SK-N-SH treated with all-trans-retinoic acid at 6 μM for 48 hours (cell line): Measurements from ENCODE around the gene NFIA.

ENCODE experiments used
- ATAC-seq: fragments of 200-7000 bp; cut with Tn5 transposase; 3 replicates; pipeline ENCODE4 v1.9.1; 2020; ENCODE audit warnings: mild to moderate bottlenecking, moderate library complexity
- ARNTL ChIP-seq: fragments of 450-650 bp; formaldehyde crosslinking; IDR thresholded peaks from 2 replicates; pipeline ENCODE4 v1.5.0; 2020; ENCODE audit warnings: low read depth, mild to moderate bottlenecking, moderate library complexity, borderline replicate concordance
- BACH2 ChIP-seq: fragments of 250-450 bp; sonication (Bioruptor Pico); IDR thresholded peaks from 2 replicates; pipeline ENCODE4 v1.9.0; 2021; ENCODE audit warnings: mild to moderate bottlenecking, borderline replicate concordance
- CSDC2 ChIP-seq: fragments of 250-450 bp; sonication (Bioruptor Pico); IDR thresholded peaks from 2 replicates; pipeline ENCODE4 v1.5.0; 2020; ENCODE audit warnings: mild to moderate bottlenecking, moderate library complexity
- CSRNP3 ChIP-seq: fragments of 250-450 bp; sonication (Bioruptor Pico); IDR thresholded peaks from 2 replicates; pipeline ENCODE4 v1.5.1; 2021; ENCODE audit warnings: mild to moderate bottlenecking, moderate library complexity
- ESRRG ChIP-seq: fragments of 250-450 bp; sonication (Bioruptor Pico); IDR thresholded peaks from 2 replicates; pipeline ENCODE4 v1.6.1; 2021; ENCODE audit warnings: mild to moderate bottlenecking
- GLIS3 ChIP-seq: fragments of 250-450 bp; sonication (Bioruptor Pico); IDR thresholded peaks from 2 replicates; pipeline ENCODE4 v1.5.0; 2020; ENCODE audit warnings: mild to moderate bottlenecking, moderate library complexity
- ISL1 ChIP-seq: fragments of 250-450 bp; sonication (Bioruptor Pico); IDR thresholded peaks from 2 replicates; pipeline ENCODE4 v2.1.2; 2022; ENCODE audit warnings: mild to moderate bottlenecking, moderate library complexity
- OSR1 ChIP-seq: fragments of 250-450 bp; sonication (Bioruptor Pico); IDR thresholded peaks from 2 replicates; pipeline ENCODE4 v1.8.0; 2022; ENCODE audit warnings: moderate library complexity, mild to moderate bottlenecking, inconsistent platforms
- POU6F1 ChIP-seq: fragments of 250-450 bp; sonication (Bioruptor Pico); IDR thresholded peaks from 2 replicates; pipeline ENCODE4 v1.8.0; 2021; ENCODE audit warnings: low read depth, mild to moderate bottlenecking, moderate library complexity, borderline replicate concordance
- PPARA ChIP-seq: fragments of 250-450 bp; sonication (Bioruptor Pico); IDR thresholded peaks from 2 replicates; pipeline ENCODE4 v1.5.0; 2020; ENCODE audit warnings: mild to moderate bottlenecking, borderline replicate concordance
- RARB ChIP-seq: fragments of 250-450 bp; sonication (Bioruptor Pico); IDR thresholded peaks from 2 replicates; pipeline ENCODE4 v1.8.0; 2021; ENCODE audit warnings: mild to moderate bottlenecking, moderate library complexity
- SNAI2 ChIP-seq: fragments of 250-450 bp; sonication (Bioruptor Pico); IDR thresholded peaks from 2 replicates; pipeline ENCODE4 v1.5.0; 2020; ENCODE audit warnings: mild to moderate bottlenecking, moderate library complexity
- TCF4 ChIP-seq: fragments of 250-450 bp; sonication (Bioruptor Pico); IDR thresholded peaks from 2 replicates; pipeline ENCODE4 v1.8.0; 2021; ENCODE audit warnings: mild to moderate bottlenecking, moderate library complexity, borderline replicate concordance
- TOX ChIP-seq: fragments of 250-450 bp; sonication (Bioruptor Pico); IDR thresholded peaks from 2 replicates; pipeline ENCODE4 v1.8.0; 2021; ENCODE audit warnings: mild to moderate bottlenecking, moderate library complexity, borderline replicate concordance
- TSHZ2 ChIP-seq: fragments of 250-450 bp; sonication (Bioruptor Pico); IDR thresholded peaks from 2 replicates; pipeline ENCODE4 v1.5.0; 2020; ENCODE audit warnings: mild to moderate bottlenecking, moderate library complexity
- ZC3H10 ChIP-seq: fragments of 250-450 bp; sonication (Bioruptor Pico); IDR thresholded peaks from 2 replicates; pipeline ENCODE4 v1.5.1; 2021; ENCODE audit warnings: mild to moderate bottlenecking, moderate library complexity
- ZFP30 ChIP-seq: fragments of 450-650 bp; formaldehyde crosslinking; IDR thresholded peaks from 2 replicates; pipeline ENCODE4 v1.5.0; 2022; ENCODE audit warnings: mild to moderate bottlenecking, moderate library complexity
- ZNF565 ChIP-seq: fragments of 450-650 bp; formaldehyde crosslinking; conservative IDR thresholded peaks from 2 replicates; pipeline ENCODE4 v1.5.0; 2020; ENCODE audit warnings: low read depth, mild to moderate bottlenecking, moderate library complexity
- ZNF70 ChIP-seq: fragments of 450-650 bp; formaldehyde crosslinking; IDR thresholded peaks from 2 replicates; pipeline ENCODE4 v1.5.0; 2020; ENCODE audit warnings: mild to moderate bottlenecking, moderate library complexity
- TF ChIP-seq, protein P1 (sequence below): fragments of 250-450 bp; sonication (Bioruptor Pico); IDR thresholded peaks from 2 replicates; pipeline ENCODE4 v1.8.0; 2020; ENCODE audit warnings: mild to moderate bottlenecking, moderate library complexity, borderline replicate concordance
- TF ChIP-seq, protein P2 (sequence below): fragments of 250-450 bp; sonication (Bioruptor Pico); IDR thresholded peaks from 2 replicates; pipeline ENCODE4 v1.5.1; 2020; ENCODE audit warnings: low read depth, mild to moderate bottlenecking, moderate library complexity

The NFIA gene

DNA sequence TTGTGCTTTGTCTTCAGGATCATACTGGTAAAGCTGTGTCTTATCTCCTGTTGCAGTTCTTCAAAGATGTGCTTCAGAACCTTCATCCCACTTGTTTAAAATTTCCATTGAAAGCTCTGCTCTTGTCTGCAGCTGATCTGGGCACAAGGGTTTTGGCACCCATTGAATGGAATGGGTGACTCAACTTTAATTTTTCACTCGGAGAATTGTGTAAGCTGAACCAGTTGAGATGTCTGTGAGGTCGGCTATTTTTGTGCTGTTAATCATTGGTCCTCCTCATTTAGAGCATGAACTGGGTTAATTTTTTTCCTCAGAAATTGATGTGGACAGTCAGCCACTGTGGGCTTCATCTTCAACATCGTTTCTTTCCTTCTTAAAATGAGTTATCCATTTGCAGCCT is 390.5 kb downstream of the NFIA start:
- no peak for ATAC-seq
- TF ChIP-seq ISL1 (CRISPR knock-in tag) (no peak), BACH2 (CRISPR knock-in tag) (no peak), TSHZ2 (CRISPR knock-in tag) (no peak), SNAI2 (no peak), TCF4 (no peak), ZNF565 (CRISPR knock-in tag) (no peak), ZFP30 (CRISPR knock-in tag) (no peak), PPARA (no peak), OSR1 (no peak), ZNF70 (CRISPR knock-in tag) (no peak), CSRNP3 (CRISPR knock-in tag) (no peak)
- TF ChIP-seq, protein P1, sequence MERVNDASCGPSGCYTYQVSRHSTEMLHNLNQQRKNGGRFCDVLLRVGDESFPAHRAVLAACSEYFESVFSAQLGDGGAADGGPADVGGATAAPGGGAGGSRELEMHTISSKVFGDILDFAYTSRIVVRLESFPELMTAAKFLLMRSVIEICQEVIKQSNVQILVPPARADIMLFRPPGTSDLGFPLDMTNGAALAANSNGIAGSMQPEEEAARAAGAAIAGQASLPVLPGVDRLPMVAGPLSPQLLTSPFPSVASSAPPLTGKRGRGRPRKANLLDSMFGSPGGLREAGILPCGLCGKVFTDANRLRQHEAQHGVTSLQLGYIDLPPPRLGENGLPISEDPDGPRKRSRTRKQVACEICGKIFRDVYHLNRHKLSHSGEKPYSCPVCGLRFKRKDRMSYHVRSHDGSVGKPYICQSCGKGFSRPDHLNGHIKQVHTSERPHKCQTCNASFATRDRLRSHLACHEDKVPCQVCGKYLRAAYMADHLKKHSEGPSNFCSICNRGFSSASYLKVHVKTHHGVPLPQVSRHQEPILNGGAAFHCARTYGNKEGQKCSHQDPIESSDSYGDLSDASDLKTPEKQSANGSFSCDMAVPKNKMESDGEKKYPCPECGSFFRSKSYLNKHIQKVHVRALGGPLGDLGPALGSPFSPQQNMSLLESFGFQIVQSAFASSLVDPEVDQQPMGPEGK = no peak
- TF ChIP-seq, protein P2, sequence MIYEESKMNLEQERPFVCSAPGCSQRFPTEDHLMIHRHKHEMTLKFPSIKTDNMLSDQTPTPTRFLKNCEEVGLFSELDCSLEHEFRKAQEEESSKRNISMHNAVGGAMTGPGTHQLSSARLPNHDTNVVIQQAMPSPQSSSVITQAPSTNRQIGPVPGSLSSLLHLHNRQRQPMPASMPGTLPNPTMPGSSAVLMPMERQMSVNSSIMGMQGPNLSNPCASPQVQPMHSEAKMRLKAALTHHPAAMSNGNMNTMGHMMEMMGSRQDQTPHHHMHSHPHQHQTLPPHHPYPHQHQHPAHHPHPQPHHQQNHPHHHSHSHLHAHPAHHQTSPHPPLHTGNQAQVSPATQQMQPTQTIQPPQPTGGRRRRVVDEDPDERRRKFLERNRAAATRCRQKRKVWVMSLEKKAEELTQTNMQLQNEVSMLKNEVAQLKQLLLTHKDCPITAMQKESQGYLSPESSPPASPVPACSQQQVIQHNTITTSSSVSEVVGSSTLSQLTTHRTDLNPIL (CRISPR knock-in tag) = no peak

- TF ChIP-seq OSR1 = no peak
- TF ChIP-seq CSRNP3 (CRISPR knock-in tag) = no peak
- TF ChIP-seq BACH2 (CRISPR knock-in tag) = no peak
- TF ChIP-seq ZNF565 (CRISPR knock-in tag) = no peak
- TF ChIP-seq, all 23 proteins: peak for 0
- no peak for ATAC-seq
Measured at GRCh38 chr1:61474269-61474817, 392.0 kb downstream of the NFIA start.

- ATAC-seq = no peak
- TF ChIP-seq TOX (CRISPR knock-in tag) = no peak
- TF ChIP-seq ZNF70 (CRISPR knock-in tag) = no peak
- TF ChIP-seq CSDC2 (CRISPR knock-in tag) = no peak
- TF ChIP-seq ZC3H10 (CRISPR knock-in tag) = no peak
- TF ChIP-seq ESRRG (CRISPR knock-in tag) = no peak
- no peak for TF ChIP-seq TSHZ2 (CRISPR knock-in tag)
- no peak for TF ChIP-seq CSRNP3 (CRISPR knock-in tag)
- no peak for TF ChIP-seq GLIS3 (CRISPR knock-in tag)
- TF ChIP-seq OSR1 = no peak
- no peak for TF ChIP-seq ARNTL (CRISPR knock-in tag)
- TF ChIP-seq POU6F1 (CRISPR knock-in tag) = no peak
- no peak for TF ChIP-seq ZNF565 (CRISPR knock-in tag)
- no peak for TF ChIP-seq ZFP30 (CRISPR knock-in tag)
- no peak for TF ChIP-seq ISL1 (CRISPR knock-in tag)
- TF ChIP-seq RARB (CRISPR knock-in tag) = no peak
- TF ChIP-seq TCF4 = no peak
Measured at GRCh38 chr1:61474963-61475362, 392.6 kb downstream of the NFIA start.
